Upper lobe of right lung (tissue), 1 donor: ENCODE data around the gene RFWD3. TPM values are rescaled to one million over a fixed set of nuclear protein-coding genes. Genes with fewer than 3 reads are reported as not detected.
"Not testable (repeated sequence)": the region's sequence is repeated elsewhere in the genome, so short reads cannot be mapped to it uniquely, and the experiment has no call there.

Experiments used
- ATAC-seq: fragments of 200-7000 bp; cut with Tn5 transposase; one replicate; pipeline ENCODE4 v1.9.1; 2020; ENCODE audit warnings: mild to moderate bottlenecking, moderate library complexity
- DNase-seq: peaks from one replicate; pipeline ENCODE4 v3.0.0-alpha.2; 2020
- H3K27ac ChIP-seq: fragments of 200-600 bp; one replicate; pipeline ENCODE4 v1.8.0; 2022
- H3K27me3 ChIP-seq: fragments of 200-600 bp; one replicate; pipeline ENCODE4 v1.8.0; 2022; ENCODE audit warnings: mild to moderate bottlenecking
- H3K36me3 ChIP-seq: fragments of 200-600 bp; one replicate; pipeline ENCODE4 v1.8.0; 2022
- H3K4me1 ChIP-seq: fragments of 200-600 bp; one replicate; pipeline ENCODE4 v1.8.0; 2022
- H3K4me3 ChIP-seq: fragments of 200-600 bp; one replicate; pipeline ENCODE4 v1.8.0; 2022; ENCODE audit warnings: mild to moderate bottlenecking
- H3K9me3 ChIP-seq: fragments of 200-600 bp; one replicate; pipeline ENCODE4 v1.8.0; 2022
- CTCF ChIP-seq: fragments of 200-600 bp; IDR thresholded peaks from one replicate; pipeline ENCODE4 v1.8.0; 2022; ENCODE audit warnings: antibody characterized with exemption
- intact Hi-C: fragments of 100-400 bp; cut with DNase I; formaldehyde crosslinking; loops from one replicate; pipeline ENCODE4 v1.11.0; 2022
- total RNA-seq: library from RNA; stranded (reverse); fragmentation: NEBNext Ultra II Directional; extraction: Animal tissue kit (Norgen Biotek cat#: 25700); gene quantifications from one replicate; pipeline ENCODE4 v1.2.1, GENCODE V29; 2021
- donor health status: DM: no; HTN: yes; CAD: no; lungs with severe emphysema.

Gene RFWD3
- total RNA-seq, 1 donor from 2014 or later = 16.7 TPM

GRCh38 chr16:74679983-74680382 is 13.3 kb upstream of the RFWD3 start:
- DNase-seq (no peak), ATAC-seq (no peak)
- H3K27me3 ChIP-seq = no peaks in the 10 kb centered on the region
- H3K27ac ChIP-seq = no peak overlapping the region
- peaks cover 66% of the 10 kb centered on the region for H3K36me3 ChIP-seq
- intact Hi-C loops = no loop called here
- no peaks in the 10 kb centered on the region for H3K4me1 ChIP-seq
- no peaks in the 10 kb centered on the region for H3K9me3 ChIP-seq
- H3K4me3 ChIP-seq = no peak overlapping the region
- no peak for TF ChIP-seq CTCF

- no peaks in the 10 kb centered on the region for H3K4me1 ChIP-seq
- peaks cover 62% of the 10 kb centered on the region for H3K36me3 ChIP-seq
- no peak for TF ChIP-seq CTCF
- H3K27me3 ChIP-seq = no peaks in the 10 kb centered on the region
- ATAC-seq (no peak), DNase-seq (no peak)
- H3K9me3 ChIP-seq = no peaks in the 10 kb centered on the region
- H3K27ac ChIP-seq = no peak overlapping the region
- intact Hi-C loops = no loop called here
- H3K4me3 ChIP-seq = no peak overlapping the region
Measured at GRCh38 chr16:74677868-74678267, 11.2 kb upstream of the RFWD3 start.

GRCh38 chr16:74673876-74674275 is 7.2 kb upstream of the RFWD3 start:
- Histone ChIP-seq H3K27ac (no peak overlapping the region), H3K36me3 (peaks cover 34% of the 10 kb centered on the region), H3K9me3 (no peaks in the 10 kb centered on the region), H3K27me3 (no peaks in the 10 kb centered on the region), H3K4me1 (no peaks in the 10 kb centered on the region), H3K4me3 (no peak overlapping the region)
- DNase-seq (no peak), ATAC-seq (no peak)
- intact Hi-C loops = no loop called here
- no peak for TF ChIP-seq CTCF

- peaks cover 14% of the 10 kb centered on the region for H3K4me1 ChIP-seq
- H3K27ac ChIP-seq, ATAC-seq, intact Hi-C loops, H3K27me3 ChIP-seq, H3K4me3 ChIP-seq, H3K9me3 ChIP-seq, DNase-seq: not testable (repeated sequence)
- peaks cover 12% of the 10 kb centered on the region for H3K36me3 ChIP-seq
Measured at GRCh38 chr16:74668877-74669276, 2.2 kb upstream of the RFWD3 start.

GRCh38 chr16:74667255-74667700 is 601 bp upstream of the RFWD3 start:
- Histone ChIP-seq H3K27me3 (no peaks in the 10 kb centered on the region), H3K36me3 (peaks cover 22% of the 10 kb centered on the region), H3K4me1 (peaks cover 14% of the 10 kb centered on the region), H3K9me3 (no peaks in the 10 kb centered on the region), H3K4me3 (peak overlapping the region; percentile 69), H3K27ac (no peak overlapping the region)
- ATAC-seq (no peak), DNase-seq (no peak)
- intact Hi-C loops = no loop called here
- TF ChIP-seq CTCF = no peak

GRCh38 chr16:74666010-74666421 is 661 bp downstream of the RFWD3 start:
- no peak for TF ChIP-seq CTCF
- H3K9me3 ChIP-seq = no peaks in the 10 kb centered on the region
- intact Hi-C loops = no loop called here
- no peak for DNase-seq
- H3K4me1 ChIP-seq = peaks cover 14% of the 10 kb centered on the region
- no peaks in the 10 kb centered on the region for H3K27me3 ChIP-seq
- H3K36me3 ChIP-seq = peaks cover 28% of the 10 kb centered on the region
- peak overlapping the region; percentile 69 for H3K4me3 ChIP-seq
- H3K27ac ChIP-seq = peak overlapping the region; percentile 78
- ATAC-seq = no peak
